GM19463 (cell line): Measurements from ENCODE around the gene XYLT2.

Experiments
- ATAC-seq: cut with Tn5 transposase; IDR thresholded peaks from one replicate; pipeline ENCODE4 v1.9.1; 2021; ENCODE audit warnings: mild to moderate bottlenecking, moderate library complexity; ENCODE audit not compliant: unreplicated experiment

The XYLT2 gene

GRCh38 chr17:50363217-50364060 is 17.5 kb downstream of the XYLT2 start:
- ATAC-seq: no peak

DNA sequence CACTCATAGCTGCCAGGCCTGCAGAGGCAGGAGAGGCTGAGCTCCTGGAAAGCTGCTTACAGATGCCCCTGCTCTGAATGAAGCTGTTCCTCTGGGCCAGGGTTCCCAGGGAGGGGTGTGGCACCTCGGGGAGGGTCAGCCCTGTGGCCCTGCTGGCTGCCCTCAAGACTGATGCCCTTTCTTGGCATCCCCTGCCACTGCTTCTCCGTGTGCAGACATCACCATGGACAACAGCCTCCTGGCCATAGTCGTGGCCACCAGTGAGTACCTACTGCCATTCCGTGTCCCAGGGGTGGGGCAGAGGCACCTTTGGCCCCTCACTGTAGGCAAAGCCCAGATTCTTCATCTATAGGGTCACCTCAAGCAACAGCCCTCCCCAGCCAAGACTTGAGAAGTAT is 18.1 kb downstream of the XYLT2 start:
- ATAC-seq: no peak

GRCh38 chr17:50364715-50365114 is 18.8 kb downstream of the XYLT2 start:
- ATAC-seq: no peak

DNA sequence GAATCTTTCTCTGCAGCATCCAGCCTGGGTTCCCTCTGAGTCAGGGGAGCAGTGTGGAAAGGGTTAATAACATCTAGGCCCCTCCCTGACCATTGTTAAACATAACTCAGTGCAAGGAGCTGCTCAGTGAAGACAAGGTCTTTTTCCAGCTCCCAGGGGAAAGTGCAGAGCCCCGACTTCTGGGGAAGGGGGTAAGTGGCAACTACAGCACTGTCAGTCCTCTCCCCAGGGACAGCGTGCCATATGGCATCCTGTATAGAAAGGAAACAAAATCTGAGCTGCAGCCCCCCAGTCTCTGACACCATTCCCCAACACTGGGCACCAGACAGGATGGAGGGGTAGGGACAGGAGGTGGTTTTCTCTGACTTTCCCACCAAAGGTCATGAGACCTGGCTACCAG is 19.2 kb downstream of the XYLT2 start:
- ATAC-seq: no peak

DNA sequence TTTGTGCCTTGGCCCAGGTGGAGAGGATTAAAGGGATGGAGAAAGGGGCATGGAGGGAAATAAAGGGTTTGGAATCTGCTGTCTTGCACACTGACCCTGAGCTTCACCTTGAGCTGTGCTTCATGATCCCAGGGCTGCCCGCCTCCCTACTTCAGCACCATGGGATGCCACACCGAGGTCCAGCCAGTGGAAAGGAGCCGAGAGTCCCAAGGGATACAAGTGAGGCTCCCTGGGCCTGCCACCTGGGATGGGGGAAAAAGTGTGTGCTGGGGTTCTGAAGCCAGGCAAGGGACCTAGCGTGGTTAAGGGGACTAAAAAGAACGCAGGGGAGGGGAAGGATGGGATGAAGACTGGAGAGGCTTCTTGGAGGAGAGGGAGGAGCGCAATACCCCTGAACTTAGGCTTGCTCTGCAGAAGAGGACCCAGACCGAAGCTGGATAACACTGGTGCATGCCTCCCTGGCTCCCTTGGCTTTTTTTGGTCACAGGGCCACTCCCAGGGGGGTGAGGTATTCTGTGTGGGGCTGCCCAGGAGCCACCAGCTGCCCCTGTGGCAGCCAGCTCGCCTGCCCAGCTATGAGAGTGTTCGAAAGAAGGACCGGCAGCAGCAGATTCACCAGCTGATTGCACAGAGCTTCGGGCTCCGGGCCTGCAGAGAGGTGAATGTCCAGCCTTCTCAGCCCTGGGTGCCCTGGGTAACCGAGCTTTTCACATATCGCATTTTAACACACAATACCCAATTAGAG is 19.9 kb downstream of the XYLT2 start:
- no peak for ATAC-seq

DNA sequence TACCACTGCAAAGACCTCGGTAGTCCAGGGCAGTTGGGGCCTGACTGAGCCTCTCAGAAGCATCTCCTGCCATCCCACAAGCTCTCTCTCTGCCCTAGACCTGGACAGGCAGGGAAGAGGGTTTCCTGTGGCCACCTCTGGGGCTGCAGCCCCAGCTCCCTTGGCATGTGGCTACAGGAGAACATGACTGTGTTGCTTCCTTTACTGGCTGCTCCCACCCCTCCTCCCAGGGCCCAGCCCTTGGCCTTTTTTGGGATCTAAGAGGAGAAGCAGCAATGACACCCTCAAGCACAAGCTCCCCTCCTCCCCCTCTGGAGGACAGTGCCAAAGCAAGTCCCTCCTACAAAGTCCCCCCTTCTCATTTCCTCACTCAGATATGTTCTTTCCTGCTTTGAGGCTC is 21.5 kb downstream of the XYLT2 start:
- ATAC-seq: no peak

- no peak for ATAC-seq
These were observed 24.1 kb downstream of the XYLT2 start for GRCh38 chr17:50370052-50370451.

- no peak for ATAC-seq
These were observed 25.6 kb downstream of the XYLT2 start for GRCh38 chr17:50371526-50371925.

DNA sequence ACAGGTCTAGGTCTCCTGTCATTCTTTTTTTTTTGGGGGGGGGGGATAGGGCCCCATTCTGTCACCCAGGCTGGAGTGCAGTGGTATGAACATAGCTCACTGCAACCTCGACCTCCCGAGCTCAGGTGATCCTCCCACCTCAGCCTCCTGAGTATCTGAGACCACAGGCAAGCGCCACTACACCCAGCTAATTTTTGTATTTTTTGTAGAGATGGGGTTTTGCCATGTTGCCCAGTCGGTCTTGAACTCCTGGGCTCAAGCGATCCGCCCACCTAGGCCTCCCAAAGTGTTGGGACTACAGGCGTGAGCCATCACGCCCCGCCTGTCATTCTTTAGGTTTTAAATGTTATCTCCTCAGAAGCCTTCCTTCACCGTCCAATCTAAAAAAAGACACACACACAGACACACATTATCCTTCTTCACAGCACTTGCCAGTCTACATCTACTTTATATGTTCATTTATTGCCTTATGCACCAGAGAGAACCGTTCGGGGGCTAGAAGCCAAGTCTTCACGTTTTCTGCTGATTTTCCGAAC is 26.4 kb downstream of the XYLT2 start:
- no peak for ATAC-seq

DNA sequence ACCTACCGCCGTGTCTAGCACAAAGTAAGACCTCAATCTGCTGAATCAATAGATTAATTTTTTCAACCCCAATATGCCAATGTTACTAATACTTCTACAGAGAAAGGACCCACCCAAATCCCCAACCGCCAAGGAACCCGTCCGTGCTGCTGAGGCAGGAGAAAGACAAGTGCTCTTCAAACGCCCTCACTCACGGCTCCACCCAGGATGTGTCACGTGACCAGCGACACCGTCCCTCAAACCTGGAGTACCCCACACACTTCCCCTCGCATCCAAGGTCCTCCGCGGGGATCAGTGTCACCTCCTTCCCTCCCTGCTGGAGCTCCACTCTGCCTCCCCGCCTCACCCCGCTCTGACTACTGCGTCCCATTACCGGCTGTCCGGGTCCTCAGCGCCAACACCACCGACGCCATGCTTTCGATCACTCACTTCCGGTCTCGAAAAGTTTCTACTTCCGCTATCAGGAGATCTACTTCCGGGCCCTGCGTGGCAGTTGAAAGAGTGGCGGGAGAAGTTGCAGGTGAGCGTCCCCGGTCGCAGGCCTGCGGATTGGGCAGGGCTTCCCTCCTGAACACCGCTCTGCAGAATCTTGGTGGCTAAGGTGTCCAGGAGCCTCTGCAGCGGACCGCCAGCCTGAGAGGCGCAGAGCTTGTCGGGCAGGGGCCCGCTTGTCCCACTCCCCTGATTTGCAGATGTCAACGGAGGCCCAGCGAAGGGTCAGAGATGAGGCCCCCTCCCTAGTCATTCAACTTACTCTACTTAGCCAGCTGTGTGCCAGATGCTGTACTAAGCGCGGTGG is 27.0 kb downstream of the XYLT2 start, which contains the start of the genes EME1 and MRPL27:
EME1 (plus strand) TSS at position 472 of the 799 bp plus-strand sequence. CDS start 1,980 bp downstream, outside the sequence.
MRPL27 (minus strand) TSS at position 427 of the 799 bp plus-strand sequence; CDS start at position 413, 14 bp downstream.
- peak; percentile 89 for ATAC-seq

DNA sequence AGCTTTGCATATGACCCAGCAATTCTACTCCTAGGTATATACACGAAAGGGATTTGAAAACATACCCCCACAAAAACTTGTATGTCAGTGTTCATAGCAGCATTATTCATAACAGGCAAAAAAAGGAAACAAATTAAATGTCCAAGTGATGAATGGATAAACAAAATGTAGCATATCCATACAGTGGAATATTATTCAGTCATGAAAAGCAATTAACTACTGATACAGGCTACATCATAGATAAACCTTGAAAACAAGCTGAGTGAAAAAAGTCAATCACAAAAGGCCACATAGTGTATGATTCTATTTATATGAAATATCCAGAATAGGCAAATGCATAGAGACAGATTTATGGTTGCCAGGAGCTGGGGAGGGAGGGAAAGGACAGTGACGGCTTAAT is 27.8 kb downstream of the XYLT2 start:
- no peak for ATAC-seq

DNA sequence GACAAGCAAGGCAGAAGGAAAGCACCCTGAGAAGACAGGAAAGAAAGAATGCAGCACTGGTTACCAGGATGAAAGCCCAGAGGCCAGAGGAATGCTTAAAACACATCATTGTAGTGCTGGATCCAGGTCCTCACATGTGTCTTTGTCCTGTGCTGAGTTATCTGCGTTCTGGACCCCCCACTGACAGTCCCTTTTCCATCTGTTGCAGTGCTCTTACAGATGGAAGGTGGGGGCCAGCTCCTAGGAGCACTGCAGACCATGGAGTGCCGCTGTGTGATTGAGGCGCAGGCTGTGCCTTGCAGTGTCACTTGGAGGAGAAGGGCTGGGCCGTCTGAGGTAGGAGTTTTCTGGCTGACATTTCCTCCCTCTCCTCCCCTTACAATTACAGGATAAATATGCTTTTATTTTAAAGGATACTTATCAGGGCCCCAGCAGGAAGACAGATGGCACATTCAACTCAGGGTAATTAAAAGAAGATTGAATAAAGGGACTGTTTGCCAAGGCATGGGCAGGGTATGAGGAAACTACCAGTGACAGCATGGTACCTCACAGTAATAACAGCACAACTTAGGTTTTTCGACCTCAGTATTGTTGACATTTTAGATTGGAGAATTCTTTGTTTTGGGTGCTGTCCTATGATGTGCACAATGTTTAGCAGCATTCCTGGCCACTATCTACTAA is 30.1 kb downstream of the XYLT2 start:
- no peak for ATAC-seq

- ATAC-seq: no peak
These were observed 33.6 kb downstream of the XYLT2 start for GRCh38 chr17:50379351-50380132.

GRCh38 chr17:50380369-50381259 is 34.7 kb downstream of the XYLT2 start:
- no peak for ATAC-seq

DNA sequence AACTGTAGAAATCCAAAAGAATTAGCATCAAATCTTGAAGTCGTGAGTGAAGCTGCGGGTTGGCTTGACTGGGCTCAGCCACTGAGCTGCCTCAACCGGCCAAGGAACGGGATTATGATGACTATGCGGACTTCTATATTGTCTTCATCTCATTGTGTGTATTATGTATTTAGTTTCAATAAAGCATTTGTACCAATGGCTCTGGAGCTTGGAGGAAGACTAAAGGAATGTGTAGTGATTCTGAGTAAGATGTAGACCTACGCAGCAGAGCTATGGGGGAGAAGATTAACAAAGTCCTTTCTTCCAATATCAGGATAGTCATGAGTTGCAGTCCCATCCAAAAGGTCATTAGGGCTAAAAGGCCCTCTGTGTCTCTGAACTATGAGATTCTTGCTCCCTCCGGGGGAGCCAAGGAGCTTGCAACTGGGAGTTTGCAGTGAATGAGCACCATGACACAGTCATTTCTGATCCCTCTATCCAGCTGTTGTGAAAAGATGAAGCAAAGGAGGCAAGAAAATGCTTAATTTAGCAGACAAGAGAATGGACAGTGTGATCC is 35.4 kb downstream of the XYLT2 start:
- ATAC-seq: no peak

- no peak for ATAC-seq
These were observed 36.0 kb downstream of the XYLT2 start for GRCh38 chr17:50381920-50382319.

- no peak for ATAC-seq
These were observed 37.0 kb downstream of the XYLT2 start for GRCh38 chr17:50382931-50383330.

DNA sequence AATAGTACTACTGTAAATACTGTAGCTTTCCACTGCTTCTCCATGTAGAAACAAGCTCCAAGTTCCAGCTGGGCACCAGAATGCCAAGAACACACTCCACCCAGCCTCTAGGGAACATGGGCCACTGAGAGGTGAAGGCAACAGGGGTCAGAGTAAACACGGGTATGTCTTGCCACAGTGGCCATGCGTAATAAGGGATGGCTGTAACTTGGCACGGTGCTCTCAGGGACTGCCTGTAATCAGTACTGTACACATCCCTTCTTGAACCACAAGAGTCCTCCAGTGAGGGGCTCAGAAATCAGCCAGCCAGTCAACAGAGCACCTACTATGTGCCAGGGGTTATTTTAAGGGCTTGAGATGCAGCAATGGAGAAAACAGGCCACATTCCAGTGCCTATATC is 40.6 kb downstream of the XYLT2 start:
- no peak for ATAC-seq
